GM21576 (cell line): ENCODE measurements around the gene AP2A1.
"Not testable (repeated sequence)": the region's sequence is repeated elsewhere in the genome, so short reads cannot be mapped to it uniquely, and the experiment has no call there.

ENCODE experiments used
- ATAC-seq: cut with Tn5 transposase; IDR thresholded peaks from one replicate; pipeline ENCODE4 v1.9.1; 2021; ENCODE audit warnings: mild to moderate bottlenecking, moderate library complexity; ENCODE audit not compliant: unreplicated experiment

Gene AP2A1

DNA sequence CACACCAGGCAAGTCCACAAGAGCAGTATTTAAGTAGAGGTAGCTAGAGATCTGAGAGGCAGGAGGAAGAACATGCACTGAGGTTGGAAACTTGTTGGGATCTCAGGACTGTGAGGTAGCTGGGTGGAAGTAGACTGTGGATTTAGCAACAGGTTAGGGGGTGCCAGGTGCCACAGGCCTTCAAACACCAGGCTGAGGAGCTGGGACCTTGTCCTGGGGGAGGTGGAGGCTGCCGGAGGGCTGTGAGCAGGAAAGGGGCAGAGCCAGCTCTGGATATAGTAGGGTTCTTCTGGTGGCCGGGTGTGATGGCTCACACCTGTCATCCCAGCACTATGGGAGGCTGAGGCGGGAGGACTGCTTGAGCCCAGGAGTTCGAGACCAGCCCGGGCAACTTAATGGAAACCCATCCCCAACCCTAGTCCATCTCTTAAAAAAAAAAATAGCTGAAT lies 43.2 kb downstream of the AP2A1 start:
- ATAC-seq = no peak

DNA sequence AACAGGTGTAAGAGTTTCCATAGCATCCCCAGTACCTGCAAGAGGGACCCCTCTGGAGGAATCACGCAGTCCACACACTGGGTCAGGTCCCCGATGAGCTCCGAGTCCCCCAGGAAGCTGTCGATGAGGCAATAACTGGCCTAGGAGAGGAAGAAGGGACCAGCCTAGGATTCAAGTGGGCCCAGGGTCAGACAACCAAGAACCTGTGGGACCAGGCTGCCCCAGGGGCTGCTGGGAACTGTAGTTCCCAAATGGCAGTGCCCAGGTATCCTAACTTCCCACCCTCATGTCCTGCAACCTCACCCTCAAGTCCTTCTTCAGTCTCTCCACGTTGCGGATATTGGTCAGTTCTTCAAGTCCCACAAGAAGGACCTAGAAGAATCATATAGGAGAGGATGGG lies 44.5 kb downstream of the AP2A1 start:
- no peak for ATAC-seq

DNA sequence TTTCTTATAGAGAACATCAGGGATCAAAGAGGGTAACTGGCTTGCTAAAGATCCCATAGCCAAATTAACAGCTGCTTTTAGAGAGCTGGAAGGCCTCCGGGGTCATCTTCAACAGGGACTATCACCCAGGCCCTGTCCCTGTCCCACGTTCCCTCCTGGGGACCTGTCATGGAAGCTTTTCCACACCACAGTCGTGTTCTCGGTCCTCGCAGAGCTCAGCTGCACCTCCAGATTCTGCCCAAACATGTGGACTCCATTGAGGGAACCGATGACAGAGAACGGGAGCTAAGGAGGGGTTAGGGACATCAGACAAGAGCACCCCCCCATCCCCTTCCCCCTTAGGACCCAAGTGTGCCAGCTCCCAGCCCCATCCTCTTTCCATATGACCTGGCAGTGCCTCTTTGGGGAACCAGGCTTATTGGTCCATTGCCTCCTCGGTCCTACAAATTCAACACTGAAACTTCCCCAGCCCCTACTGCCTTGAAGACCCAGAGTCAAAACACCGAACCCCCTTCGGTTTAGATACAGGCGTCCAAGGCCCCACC lies 45.7 kb downstream of the AP2A1 start:
- no peak for ATAC-seq

DNA sequence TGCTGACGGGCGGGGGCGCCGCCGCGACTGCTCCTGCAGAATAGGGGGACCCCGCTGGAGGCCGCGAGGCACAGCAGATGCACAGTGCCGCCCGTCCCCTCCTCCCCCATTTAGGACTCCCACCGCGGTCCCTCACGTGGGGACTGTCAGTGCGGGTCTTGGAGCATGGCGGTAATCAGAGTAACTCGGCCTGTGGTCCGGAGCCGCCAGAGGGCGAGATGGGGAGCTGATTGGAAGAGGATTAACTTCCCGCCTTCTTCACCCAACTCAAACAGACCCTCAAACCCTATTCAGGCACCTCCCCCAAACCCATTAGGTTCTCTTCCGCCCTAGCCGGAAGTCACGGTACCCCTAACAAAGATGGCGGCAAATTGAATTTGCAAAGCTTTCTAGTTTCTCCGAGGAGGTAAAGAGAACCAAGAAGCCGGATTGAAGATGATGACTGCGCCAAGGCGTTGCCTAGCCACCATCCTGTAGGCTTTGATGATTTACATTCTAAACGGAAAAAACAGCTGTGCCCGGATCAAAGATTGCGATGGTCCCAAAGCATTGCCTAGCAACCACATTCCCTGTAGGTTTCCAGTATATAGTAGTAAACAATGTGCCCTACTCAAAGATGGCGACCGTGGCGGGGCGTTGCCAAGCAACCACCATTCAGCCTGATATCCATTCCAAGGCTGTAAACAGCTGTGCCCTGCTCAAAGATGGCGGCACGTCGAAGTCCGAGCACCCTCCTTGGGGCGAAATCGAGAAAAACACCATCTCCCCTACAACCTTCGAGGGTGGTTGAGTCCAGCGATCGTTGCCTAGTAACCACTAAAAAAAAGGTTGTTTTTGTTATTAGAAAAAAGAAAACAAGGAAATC lies 46.4 kb downstream of the AP2A1 start, which contains the start of gene FUZ:
TSS of gene FUZ (minus strand) at position 296 of the 865 bp plus-strand sequence. CDS start at position 110, 186 bp downstream.
- ATAC-seq = peak; percentile 31

DNA sequence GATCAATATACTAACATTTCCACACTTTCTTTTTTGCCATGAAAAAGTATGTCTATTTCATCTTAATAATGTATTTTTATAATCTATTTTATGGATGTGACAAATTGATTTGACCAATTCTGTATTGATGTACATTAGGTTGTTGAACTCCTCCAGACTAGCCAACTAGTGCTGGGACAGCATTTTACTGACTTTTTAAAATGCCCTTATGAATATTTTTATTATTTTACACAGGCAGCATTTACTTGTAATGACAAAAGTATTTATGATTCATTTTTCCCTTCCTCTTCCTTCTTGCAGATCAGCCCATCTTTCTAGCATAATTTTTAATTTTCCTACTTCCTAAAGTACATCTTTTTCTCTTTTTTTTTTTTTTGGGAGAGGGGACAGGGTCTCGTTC lies 47.2 kb downstream of the AP2A1 start:
- no peak for ATAC-seq

DNA sequence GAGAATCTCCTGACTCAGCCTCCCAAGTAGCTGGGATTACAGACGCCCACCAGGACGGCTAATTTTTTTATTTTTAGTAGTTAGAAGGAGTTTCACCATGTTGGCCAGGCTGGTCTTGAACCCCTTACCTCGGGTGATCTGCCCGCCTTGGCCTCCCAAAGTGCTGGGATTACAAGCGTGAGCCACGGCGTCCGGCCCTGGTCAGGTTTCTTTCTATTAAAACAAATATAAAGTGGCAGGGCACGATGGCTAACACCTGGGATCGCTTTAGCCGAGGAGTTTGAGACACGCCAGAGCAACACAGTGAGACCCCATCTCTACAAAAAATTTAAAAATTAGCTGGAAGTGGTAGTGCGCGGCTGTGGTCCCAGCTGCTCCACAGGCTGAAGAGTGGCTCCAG lies 49.8 kb downstream of the AP2A1 start:
- no peak for ATAC-seq

DNA sequence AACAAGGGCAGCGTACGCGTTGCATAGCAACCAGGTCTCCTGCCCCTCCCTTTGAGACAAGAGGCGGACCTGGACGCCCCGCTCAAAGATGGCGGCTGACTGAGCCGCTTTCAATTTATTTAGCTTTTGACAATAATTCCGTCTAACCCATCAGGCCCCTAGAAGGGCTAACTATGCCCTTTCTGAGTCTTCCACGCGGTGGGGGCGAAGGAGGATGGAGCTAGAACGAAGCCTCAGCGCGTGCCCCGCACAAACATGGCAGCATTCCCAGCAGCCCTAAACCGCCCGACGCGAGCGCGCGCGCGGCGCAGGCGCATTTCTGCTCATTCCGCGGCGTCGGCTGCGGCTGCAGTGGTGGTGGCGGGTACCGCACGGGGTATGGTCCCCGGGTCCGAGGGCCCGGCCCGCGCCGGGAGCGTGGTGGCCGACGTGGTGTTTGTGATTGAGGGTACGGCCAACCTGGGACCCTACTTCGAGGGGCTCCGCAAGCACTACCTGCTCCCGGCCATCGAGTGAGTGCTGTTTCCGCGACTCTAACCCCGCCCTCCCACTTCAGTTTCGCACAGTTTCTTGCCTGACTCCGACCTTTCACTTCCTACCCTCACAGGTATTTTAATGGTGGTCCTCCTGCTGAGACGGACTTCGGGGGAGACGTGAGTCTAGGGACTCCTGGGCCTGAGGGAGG lies 51.3 kb downstream of the AP2A1 start, which contains the start of gene MED25:
TSS of gene MED25 (plus strand) at position 326 of the 685 bp plus-strand sequence. CDS start at position 379, 53 bp downstream.
- peak; percentile 74 for ATAC-seq

DNA sequence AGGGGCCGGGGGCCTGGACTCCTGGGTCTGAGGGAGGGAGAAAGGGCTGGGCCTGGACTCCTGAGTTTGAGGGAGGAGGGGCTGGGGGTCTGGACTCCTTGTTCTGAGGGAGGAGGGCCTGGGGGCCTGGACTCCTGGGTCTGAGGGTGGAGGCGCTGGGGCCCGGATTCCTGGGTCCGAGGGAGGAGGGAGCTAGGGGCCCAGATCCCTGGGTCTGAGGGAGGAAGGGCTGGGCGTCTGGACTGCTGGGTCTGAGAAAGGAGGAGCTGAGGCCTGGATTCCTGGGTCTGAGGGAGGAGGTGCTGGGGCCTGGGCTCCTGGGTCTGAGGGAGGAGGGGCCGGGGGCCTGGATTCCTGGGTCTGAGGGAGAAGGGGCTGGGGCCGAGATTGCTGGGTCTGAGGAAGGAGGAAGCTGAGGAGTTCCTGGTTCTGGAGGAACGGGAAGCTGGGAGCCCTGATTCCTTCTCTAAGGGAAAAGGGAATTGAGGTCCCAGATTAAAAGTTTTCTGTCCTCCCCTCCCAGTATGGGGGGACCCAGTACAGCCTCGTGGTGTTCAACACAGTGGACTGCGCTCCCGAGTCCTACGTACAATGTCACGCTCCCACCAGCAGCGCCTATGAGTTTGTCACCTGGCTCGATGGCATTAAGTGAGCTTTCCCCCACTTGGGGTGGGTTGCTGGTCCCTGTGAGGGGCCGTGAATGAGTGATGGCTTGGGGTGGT lies 52.0 kb downstream of the AP2A1 start:
- no peak for ATAC-seq

DNA sequence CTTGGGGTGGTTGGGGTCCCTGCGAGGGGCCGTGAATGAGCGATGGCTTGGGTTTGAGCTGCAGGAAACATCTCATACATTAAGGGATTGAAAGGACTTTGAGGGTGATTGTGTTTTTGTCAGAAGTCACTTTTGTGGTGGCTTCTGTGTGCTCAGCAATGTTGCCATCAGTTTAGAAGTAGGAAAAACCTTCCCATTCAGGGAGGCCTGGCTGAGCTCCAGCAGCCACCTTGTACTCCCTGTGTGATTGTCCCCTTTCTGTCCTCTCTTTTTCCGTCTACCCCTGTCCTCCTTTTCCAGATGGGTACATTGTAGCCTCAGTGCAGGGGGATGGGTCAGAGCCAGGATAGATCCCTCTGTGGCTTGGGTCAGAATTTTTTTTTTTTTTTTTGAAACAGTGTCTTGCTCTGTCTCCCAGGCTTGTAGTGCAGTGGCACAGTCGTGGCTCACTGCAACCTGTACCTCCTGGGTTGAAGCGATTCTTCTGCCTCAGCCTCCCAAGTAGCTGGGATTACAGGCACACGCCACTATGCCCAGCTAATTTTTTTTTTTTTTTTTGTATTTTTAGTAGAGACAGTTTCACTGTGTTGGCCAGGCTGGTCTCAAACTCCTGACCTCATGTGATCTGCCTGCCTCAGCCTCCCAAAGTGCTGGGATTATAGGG lies 52.8 kb downstream of the AP2A1 start:
- not testable (repeated sequence) for ATAC-seq

DNA sequence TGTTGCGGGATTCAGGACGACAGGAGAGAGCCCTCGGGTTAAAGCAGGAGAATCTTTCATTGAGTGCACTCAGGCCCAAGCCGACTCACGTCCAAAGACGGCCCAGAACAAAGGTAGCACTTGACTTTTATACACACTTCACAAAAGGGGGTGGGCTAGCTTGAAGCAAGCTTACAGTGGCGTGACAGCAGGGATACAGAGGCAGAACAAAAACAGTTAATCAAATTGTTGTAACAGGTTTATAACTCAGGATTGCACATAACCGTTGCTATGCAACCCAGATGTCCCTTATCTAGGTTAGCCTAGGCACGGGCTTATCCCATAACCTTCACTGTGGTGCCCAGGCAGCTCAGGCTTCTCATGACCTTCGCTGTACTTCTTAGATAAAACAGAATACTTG lies 53.3 kb downstream of the AP2A1 start:
- no peak for ATAC-seq

DNA sequence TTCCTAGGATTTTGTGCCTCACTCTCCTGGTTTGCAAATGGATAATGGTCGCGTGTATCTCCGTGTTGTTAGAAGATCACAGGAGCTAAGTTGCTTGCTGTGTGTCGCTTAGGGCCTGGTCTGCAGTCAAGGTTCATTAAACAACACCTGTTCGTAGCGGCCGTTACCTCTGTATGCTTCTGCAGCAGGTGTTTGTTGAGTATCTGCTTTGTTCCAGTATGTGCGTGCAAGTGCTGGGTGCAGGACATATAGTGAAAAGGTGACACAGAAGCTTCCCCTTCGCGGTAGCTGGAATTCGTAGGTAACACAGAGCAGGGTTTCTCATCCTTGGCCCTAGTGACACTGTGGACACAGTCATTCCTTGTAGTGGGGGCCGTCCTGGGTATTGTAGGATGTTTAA lies 56.7 kb downstream of the AP2A1 start:
- no peak for ATAC-seq

DNA sequence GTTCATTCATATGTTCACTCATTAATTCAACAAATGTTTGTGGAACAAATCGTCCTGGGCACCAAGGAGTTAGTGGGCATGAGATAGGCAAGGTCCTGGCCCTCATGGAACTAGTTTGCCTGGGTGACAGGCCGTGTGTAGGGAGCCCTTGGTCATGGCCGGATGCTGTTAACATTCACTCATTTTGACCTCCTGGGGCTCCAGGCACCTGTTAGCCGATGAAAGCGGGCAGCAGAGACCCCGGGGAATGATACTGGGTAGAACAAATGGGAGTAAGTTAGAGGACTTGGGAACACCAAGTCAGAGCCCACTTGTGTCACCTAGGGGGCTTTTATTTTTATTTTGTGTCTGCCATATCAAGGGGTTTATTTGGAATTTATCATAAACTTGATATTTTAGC lies 57.9 kb downstream of the AP2A1 start:
- ATAC-seq = no peak

DNA sequence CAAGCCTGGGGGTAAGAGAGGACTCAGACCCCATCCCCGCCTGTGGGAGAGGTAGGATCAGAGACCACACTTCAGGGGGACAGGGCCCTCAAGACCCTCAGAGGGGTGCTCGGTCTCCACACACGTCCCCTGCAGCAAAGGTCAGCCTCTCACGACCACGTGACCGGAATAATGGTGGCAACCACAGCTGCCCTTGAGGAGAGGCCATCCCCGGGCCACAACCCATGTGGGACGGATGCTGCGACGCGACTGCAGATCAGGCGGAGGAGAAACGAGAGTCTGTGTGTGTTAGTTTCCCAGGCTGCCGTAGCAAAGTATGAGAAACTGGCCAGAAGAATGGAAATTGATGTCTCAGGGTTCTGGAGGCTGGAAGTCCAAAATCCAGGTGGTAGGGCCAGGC lies 60.2 kb downstream of the AP2A1 start:
- no peak for ATAC-seq

DNA sequence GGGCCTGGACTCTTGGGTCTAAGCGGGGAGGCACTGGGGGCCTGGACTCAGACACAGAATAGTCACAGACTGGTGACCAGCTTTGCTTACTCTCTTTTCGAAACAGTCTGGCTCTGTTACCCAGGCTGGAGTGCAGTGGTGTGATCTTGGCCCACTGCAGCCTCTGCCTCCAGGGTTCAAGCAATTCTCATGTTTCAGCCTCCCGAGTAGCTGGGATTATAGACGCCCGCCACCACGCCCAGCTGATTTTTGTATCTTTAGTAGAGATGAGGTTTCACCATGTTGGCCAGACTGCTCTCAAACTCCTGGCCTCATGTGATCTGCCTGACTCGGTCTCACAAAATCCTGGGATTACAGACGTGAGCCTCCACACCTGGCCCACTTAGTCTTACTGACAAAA lies 62.4 kb downstream of the AP2A1 start:
- ATAC-seq = no peak

DNA sequence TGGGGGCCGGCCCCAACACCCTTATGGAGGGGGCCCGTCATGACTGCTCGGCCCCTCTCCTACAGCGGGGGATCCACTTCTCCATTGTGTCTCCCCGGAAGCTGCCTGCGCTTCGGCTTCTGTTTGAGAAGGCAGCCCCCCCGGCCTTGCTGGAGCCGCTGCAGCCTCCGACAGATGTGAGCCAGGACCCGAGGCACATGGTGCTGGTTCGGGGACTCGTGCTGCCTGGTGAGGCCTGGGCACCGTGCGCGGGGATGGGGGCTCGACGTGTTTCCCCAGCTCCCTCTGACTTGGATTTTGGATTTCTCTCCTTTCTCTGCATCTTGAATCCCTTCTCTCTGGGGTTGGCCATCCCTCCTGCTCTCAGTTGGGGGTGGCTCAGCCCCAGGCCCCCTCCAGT lies 62.9 kb downstream of the AP2A1 start:
- ATAC-seq = no peak

DNA sequence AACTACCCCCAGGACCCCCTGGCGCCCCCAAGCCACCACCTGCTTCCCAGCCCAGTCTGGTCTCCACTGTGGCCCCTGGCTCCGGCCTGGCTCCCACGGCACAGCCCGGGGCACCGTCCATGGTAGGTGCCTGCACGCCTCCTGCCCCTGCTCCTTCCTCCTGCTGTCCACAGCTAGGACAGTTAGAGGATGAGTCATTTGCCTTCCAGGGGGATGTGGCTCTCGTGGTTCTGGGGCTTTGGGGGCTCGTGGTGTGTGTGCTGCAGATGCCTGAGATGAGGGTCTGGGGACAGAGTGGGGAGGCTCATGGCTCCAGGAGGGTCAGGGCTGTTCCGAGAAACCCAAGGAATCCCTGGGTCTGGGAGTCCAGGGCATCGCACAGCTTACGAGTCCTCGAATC lies 64.0 kb downstream of the AP2A1 start:
- no peak for ATAC-seq

DNA sequence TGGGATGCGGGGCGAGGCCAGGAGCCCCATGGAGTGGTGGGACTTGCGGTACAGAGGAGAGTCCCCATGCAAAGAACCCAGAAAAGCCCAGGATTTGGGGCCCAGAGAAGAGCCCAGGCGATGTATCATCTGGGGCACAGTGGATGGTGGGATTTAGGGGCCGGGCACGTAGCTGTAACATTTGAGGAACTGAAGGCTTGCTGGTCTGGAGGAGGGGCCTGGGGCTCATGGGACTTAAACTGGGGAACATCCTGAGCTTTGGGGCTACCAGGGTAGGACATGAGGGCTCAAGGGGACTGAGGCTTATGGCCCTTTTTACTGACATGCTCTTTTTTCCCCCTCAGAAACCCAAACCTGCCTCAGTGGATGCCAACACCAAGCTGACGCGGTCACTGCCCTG lies 64.8 kb downstream of the AP2A1 start:
- ATAC-seq = no peak

DNA sequence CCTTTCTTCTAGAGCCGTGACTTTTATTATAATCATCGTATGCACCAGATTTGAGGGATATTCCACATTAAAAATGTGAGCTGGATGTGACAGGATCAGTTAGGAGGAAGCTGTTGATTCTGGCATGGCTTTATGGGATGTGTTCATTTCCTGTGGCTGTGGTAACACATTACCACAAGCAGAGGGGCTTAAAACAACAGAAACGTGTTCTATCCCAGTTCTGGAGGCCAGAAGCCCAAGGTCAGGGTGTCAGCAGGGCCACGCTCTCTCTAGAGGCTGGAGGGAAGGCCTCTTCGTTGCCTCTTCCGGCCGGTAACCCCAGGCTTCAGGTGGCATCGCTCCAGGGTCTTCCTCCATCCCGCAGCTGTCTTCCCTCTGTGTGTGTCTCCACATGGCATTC lies 65.8 kb downstream of the AP2A1 start:
- no peak for ATAC-seq

DNA sequence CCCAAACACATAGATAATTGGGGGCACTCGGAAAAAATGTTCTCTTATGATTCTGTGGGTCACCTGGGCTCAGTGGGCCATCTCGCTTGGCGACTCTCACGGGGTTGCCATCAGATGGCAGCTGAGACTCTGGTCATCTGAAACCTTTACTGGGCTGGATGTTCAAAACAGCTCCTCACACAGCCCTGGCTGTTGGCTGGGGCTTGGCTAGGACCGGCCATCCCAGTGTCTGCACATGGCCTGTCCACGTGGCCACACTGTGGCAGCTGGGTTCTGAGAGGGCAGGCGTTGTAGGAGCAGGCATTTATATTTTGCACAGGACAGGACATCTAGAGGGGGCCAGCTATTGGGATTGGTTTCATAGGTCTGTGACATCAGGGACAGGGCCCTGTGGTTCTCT lies 66.8 kb downstream of the AP2A1 start:
- no peak for ATAC-seq

DNA sequence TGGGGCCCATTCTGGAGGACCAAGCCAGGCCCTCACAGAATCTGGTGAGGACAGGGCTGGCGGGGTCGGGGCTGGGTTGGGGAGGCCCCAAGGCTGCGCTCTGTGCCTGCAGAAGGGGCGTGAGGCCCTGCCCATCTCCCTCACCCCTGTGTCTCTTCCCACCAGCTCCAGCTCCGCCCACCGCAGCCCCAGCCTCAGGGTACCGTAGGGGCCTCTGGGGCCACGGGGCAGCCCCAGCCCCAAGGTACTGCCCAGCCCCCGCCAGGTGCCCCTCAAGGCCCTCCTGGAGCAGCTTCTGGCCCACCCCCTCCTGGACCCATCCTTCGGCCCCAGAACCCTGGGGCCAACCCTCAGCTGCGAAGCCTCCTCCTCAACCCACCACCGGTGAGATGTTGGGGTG lies 68.8 kb downstream of the AP2A1 start:
- no peak for ATAC-seq
